ENCODE results near the gene ATP8A2.

GRCh38 chr13:25468325-25469168, 96.8 kb downstream of the ATP8A2 start:
- no peak for TF ChIP-seq EZH2 (IDR thresholded peaks at IDR 0.05; ENCODE audit: low read depth)
- TF ChIP-seq CTCF (conservative IDR thresholded peaks at IDR 0.05), result no peak
